ENCODE results near the gene GNAL.

The GNAL gene

GRCh38 chr18:11808001-11808855 is 119.2 kb downstream of the GNAL start:
- peak; percentile 36 to 44 for DNase-seq (ENCODE audit: low read depth in 2 of 2)

GRCh38 chr18:11809895-11810294 is 120.8 kb downstream of the GNAL start:
- no peak for DNase-seq (ENCODE audit: low read depth in 2 of 2)

DNA sequence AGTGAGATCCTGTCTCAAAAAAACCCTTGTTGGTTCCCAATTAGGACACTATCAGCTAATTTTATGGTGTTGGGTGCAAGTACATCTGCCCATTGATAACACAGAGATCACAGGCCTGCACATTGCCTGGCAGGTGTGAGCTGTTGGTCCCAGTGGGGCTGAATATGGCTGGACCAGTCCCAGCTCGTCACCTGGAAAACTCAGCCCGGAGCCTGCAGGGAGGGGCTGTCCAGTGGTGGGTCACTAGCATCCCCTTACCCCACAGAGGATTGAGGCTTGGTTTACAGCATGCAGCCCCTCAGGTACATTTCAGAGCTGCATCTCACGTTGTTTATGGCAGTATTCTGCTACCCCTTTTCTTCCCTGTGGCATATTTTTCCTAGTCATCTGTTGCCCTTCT is 121.3 kb downstream of the GNAL start:
- DNase-seq (ENCODE audit: low read depth in 2 of 2), result no peak

GRCh38 chr18:11811009-11811408 is 121.9 kb downstream of the GNAL start:
- DNase-seq (ENCODE audit: low read depth in 2 of 2), result no peak

DNA sequence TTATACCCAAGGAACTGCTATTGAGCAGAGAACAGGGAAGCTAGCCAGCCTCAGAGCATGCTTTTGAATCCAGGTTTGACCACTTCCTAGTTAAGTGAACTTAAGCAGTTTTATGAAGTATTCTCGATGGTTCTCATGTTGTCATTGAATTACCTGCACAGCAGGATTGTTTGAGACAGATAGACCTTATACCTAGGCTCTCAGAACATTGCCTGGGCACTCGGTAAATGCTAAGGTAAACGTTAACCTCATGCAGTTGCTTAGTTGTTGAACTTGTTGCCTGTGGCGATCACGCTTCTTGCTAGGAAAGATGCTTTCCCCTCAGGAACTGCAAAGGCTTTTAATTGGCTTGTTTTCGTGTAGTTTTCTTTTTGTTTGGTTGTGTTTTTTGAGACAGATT is 128.2 kb downstream of the GNAL start:
- DNase-seq (ENCODE audit: low read depth in 2 of 2), result no peak

- DNase-seq (ENCODE audit: low read depth in 2 of 2), result no peak
Measured at GRCh38 chr18:11818486-11819203, 129.6 kb downstream of the GNAL start.

DNA sequence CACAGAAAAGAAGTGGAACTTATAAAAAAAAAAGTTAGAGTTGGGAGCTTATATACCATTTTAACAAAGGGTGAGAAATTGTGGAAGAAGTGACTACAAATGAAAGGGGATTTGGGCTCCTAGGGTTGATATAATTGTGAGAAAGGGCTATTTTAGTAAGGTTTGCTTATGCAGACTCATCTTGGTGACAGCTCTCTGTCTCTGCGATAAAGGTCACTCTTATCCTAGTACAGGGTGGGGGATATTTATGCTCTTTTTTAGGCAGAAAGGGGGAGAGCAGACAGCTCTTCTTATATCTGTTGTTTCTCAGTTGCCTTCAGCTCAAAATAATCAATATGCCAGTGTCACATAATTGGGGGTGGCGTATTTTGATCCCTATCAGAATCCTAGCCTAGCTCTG is 130.9 kb downstream of the GNAL start:
- DNase-seq (ENCODE audit: low read depth in 2 of 2), result no peak

GRCh38 chr18:11820697-11821096 is 131.6 kb downstream of the GNAL start:
- DNase-seq (ENCODE audit: low read depth in 2 of 2), result no peak

DNA sequence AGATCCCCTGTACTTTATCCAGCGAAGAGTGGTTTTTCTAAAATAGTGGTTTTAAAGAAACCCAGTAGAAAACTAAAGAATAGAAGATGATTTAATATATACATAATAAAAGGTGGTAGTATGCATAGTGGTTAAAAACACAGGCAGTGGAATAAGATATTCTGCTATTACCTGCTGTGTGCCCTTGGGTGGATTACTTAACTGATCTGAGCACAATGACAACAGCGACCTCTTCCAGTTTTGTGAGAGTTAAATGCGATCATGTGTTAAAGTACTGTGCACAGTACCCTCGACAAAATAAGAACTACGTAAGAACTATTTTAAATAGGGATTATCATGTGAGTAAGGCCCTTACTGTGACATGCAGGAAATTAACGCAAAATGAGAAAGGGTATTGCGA is 132.1 kb downstream of the GNAL start:
- no peak for DNase-seq (ENCODE audit: low read depth in 2 of 2)

- no peak for DNase-seq (ENCODE audit: low read depth in 2 of 2)
Measured at GRCh38 chr18:11821643-11822237, 132.7 kb downstream of the GNAL start.

DNA sequence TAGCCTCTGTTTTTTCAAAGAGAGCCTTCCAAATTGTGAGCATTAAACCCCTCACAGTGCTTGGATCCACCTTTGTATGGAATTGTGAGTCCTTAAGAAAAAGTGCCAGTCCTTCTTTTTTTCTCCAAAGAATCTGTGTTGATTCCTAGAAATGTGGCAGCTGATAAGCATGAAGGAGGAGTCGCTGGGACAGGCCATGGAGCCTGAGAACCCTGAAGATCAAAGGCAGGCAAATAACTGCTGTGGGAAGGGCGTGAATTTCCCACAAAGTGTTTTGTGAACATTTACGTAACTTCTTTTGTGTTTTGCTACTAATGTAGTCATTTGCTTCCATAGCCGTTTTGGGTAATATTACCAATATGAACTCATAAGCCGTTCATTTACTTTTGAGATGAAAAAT is 134.5 kb downstream of the GNAL start:
- DNase-seq (ENCODE audit: low read depth in 2 of 2), result no peak

DNA sequence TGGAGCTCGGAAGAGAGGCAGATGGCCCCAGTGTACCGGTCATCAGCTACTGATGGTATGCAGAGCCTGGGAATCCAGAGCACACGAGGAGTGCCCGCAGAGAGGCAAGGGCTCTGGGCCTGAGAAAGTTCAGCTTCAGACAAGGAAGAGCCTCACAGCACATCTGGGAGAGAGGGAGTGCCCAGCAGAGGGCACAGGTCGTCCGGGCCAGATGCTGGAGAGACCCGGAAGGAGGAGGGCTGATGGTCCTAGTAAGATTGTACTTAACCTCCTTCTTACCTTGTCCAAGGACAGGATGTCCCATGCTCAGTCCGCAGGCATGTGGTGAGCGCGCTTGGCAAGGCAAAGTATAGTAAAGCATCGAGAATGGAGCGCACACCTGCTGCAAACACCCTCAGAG is 137.8 kb downstream of the GNAL start:
- DNase-seq (ENCODE audit: low read depth in 2 of 2), result no peak

GRCh38 chr18:11828786-11829432 is 139.8 kb downstream of the GNAL start:
- no peak for DNase-seq (ENCODE audit: low read depth in 2 of 2)

GRCh38 chr18:11830585-11830984 is 141.5 kb downstream of the GNAL start:
- no peak for DNase-seq (ENCODE audit: low read depth in 2 of 2)

DNA sequence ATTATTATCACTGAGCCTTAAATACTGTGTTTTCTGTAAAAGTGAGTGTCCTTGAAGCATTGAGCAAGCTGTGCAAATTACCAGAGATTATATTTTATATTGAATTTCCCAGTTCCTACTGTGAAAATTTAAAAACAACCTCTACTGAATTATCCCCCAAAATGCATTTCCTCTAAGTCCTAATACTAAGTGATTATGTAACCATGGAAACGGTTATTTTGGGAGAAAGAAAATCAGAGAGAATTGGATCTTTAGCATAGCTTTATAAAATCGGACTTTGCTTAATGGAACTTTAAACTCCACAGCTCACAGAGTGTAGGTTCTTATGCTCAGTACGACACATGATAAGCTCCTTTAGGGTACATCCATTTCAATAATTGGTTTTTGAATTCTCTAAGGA is 142.9 kb downstream of the GNAL start:
- no peak for DNase-seq (ENCODE audit: low read depth in 2 of 2)

GRCh38 chr18:11834772-11835171 is 145.7 kb downstream of the GNAL start:
- DNase-seq (ENCODE audit: low read depth in 2 of 2), result no peak

GRCh38 chr18:11839556-11839955 is 150.5 kb downstream of the GNAL start:
- DNase-seq (ENCODE audit: low read depth in 2 of 2), result no peak

- DNase-seq (ENCODE audit: low read depth in 2 of 2), result no peak
Measured at GRCh38 chr18:11840493-11840892, 151.4 kb downstream of the GNAL start.

GRCh38 chr18:11842562-11842961 is 153.5 kb downstream of the GNAL start:
- DNase-seq (ENCODE audit: low read depth in 2 of 2), result no peak

DNA sequence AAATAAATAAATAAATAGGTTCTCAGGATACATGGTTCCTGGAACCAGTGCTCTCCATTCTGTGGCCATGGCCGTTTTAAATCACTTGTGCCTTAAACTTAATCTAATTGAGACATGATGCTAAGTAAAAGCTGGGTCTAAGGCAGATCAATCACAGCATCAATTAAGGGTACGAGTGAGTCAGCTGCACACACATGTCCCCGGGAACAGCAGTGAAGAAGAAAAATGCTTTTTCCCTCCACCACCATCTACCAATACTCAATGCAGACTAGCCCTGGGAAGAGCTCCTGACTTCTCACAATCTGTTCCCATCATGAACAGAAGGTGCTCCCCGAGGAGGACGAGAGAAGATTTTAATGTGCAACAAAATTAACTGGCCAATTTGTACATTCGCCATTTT is 155.4 kb downstream of the GNAL start:
- DNase-seq (ENCODE audit: low read depth in 2 of 2), result no peak

- DNase-seq (ENCODE audit: low read depth in 2 of 2), result no peak
Measured at GRCh38 chr18:11845654-11846053, 156.6 kb downstream of the GNAL start.

- DNase-seq (ENCODE audit: low read depth in 2 of 2), result no peak
Measured at GRCh38 chr18:11847811-11848210, 158.7 kb downstream of the GNAL start.

All from fibroblast of skin of left quadriceps (primary cell).